Hepatocyte (in vitro differentiated cells): Measurements from ENCODE around the gene LRRC71.

Experiments used
- CTCF ChIP-seq: fragments of 200-600 bp; sonication (generic); IDR thresholded peaks from 2 replicates; pipeline ENCODE4 v1.5.1; 2016; ENCODE audit warnings: antibody characterized with exemption, mild to moderate bottlenecking; ENCODE audit not compliant: poor library complexity
- EZH2 ChIP-seq: fragments of 200-600 bp; sonication (generic); IDR thresholded peaks from 2 replicates; pipeline ENCODE4 v1.6.1; 2016; ENCODE audit warnings: antibody characterized with exemption, mild to moderate bottlenecking, borderline replicate concordance

GRCh38 chr1:156931974-156932710, 11.7 kb downstream of the LRRC71 start:
- TF ChIP-seq EZH2 (no peak), CTCF (no peak)
